Karpas-422 (cell line): ENCODE data around the gene FAM131A. TPM values are rescaled to one million over a fixed set of nuclear protein-coding genes. Genes with fewer than 3 reads are reported as not detected.

ENCODE experiments used
- DNase-seq: peaks from one replicate; pipeline ENCODE4 v3.0.0-alpha.2; 2015
- H2AFZ ChIP-seq: fragments of 200-600 bp; sonication (generic); 2 replicates; pipeline ENCODE4 v1.6.1; 2014; ENCODE audit warnings: antibody characterized with exemption, low read length, mixed read lengths
- H3K27ac ChIP-seq: fragments of 200-600 bp; sonication (generic); 2 replicates; pipeline ENCODE4 v1.5.1; 2014; ENCODE audit warnings: mild to moderate bottlenecking, low read length, moderate library complexity
- H3K27me3 ChIP-seq: fragments of 200-600 bp; sonication (generic); 2 replicates; pipeline ENCODE4 v1.6.1; 2014; ENCODE audit warnings: low read length, mixed read lengths
- H3K36me3 ChIP-seq: fragments of 200-600 bp; sonication (generic); 2 replicates; pipeline ENCODE4 v1.6.1; 2014; ENCODE audit warnings: low read length, mixed read lengths; ENCODE audit not compliant: insufficient read depth
- H3K4me1 ChIP-seq: fragments of 200-600 bp; sonication (generic); 2 replicates; pipeline ENCODE4 v1.6.1; 2014; ENCODE audit warnings: mild to moderate bottlenecking, low read length, mixed read lengths
- H3K4me2 ChIP-seq: fragments of 200-600 bp; sonication (generic); 2 replicates; pipeline ENCODE4 v1.6.1; 2014; ENCODE audit warnings: low read length, low read depth, mild to moderate bottlenecking; ENCODE audit not compliant: poor library complexity, severe bottlenecking
- H3K4me3 ChIP-seq: fragments of 200-600 bp; sonication (generic); 2 replicates; pipeline ENCODE4 v1.5.1; 2014; ENCODE audit warnings: mild to moderate bottlenecking, antibody characterized with exemption, low read length, mixed read lengths
- H3K79me2 ChIP-seq: fragments of 200-600 bp; sonication (generic); 2 replicates; pipeline ENCODE4 v1.6.1; 2014; ENCODE audit warnings: mild to moderate bottlenecking, low read length, mixed read lengths
- H3K9ac ChIP-seq: fragments of 200-600 bp; sonication (generic); 2 replicates; pipeline ENCODE4 v1.6.0; 2014; ENCODE audit warnings: low read length
- H3K9me2 ChIP-seq: fragments of 200-600 bp; sonication (generic), shearing (Covaris generic); replicated peaks from 2 replicates; pipeline ENCODE4 v1.6.0; 2014; ENCODE audit warnings: mild to moderate bottlenecking, low read length, moderate library complexity; ENCODE audit not compliant: insufficient read depth
- H3K9me3 ChIP-seq: fragments of 300-700, 200-600 bp; sonication (generic); 2 replicates; pipeline ENCODE4 v1.6.1; 2014; ENCODE audit warnings: low read length, mixed read lengths
- H4K20me1 ChIP-seq: fragments of 200-600 bp; sonication (generic); 2 replicates; pipeline ENCODE4 v1.6.1; 2014; ENCODE audit warnings: mild to moderate bottlenecking, antibody characterized with exemption, low read length, low read depth; ENCODE audit not compliant: insufficient read depth
- small RNA-seq: library from RNA; depleted of rRNA; stranded (forward); fragments of <200 nt; gene quantifications from one replicate; pipeline ENCODE3, GENCODE V24; 2014
- total RNA-seq: library from RNA; depleted of rRNA; stranded (reverse); fragments of >200 nt; shearing (Covaris generic); gene quantifications from 2 replicates; pipeline ENCODE4 v1.2.3, GENCODE V29; 2014; ENCODE audit warnings: low replicate concordance; rRNA removed

FAM131A gene
- total RNA-seq, 1 experiment from 2014 or later = 23.0 TPM

GRCh38 chr3:184388936-184389230 lies 51.5 kb downstream of the FAM131A start:
- no peaks in the 10 kb centered on the region; the same call in 1 of the 2 replicates for H3K36me3 ChIP-seq
- DNase-seq = no peak
- H3K9me2 ChIP-seq = no peaks in the 10 kb centered on the region
- peaks cover 8% of the 10 kb centered on the region; the same call in 1 of the 2 replicates for H4K20me1 ChIP-seq
- no peak overlapping the region for H2AFZ ChIP-seq
- H3K4me1 ChIP-seq = no peaks in the 10 kb centered on the region
- H3K4me3 ChIP-seq = no peak overlapping the region
- H3K9me3 ChIP-seq = no peaks in the 10 kb centered on the region
- no peaks in the 10 kb centered on the region for H3K27me3 ChIP-seq
- no peak overlapping the region for H3K4me2 ChIP-seq
- H3K27ac ChIP-seq = no peak overlapping the region
- H3K9ac ChIP-seq = no peak overlapping the region
- H3K79me2 ChIP-seq = no peaks in the 10 kb centered on the region

DNA sequence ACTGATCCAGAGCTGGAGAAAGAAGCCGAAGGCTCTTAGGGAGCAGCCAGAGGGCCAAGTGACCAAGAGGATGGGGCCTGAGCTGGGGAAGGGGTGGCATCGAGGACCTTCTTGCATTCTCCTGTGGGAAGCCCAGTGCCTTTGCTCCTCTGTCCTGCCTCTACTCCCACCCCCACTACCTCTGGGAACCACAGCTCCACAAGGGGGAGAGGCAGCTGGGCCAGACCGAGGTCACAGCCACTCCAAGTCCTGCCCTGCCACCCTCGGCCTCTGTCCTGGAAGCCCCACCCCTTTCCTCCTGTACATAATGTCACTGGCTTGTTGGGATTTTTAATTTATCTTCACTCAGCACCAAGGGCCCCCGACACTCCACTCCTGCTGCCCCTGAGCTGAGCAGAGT lies 52.0 kb downstream of the FAM131A start:
- Histone ChIP-seq H3K79me2 (no peaks in the 10 kb centered on the region), H3K9ac (no peak overlapping the region), H3K27ac (no peak overlapping the region), H3K4me1 (no peaks in the 10 kb centered on the region), H2AFZ (no peak overlapping the region), H3K27me3 (no peaks in the 10 kb centered on the region), H3K36me3 (no peaks in the 10 kb centered on the region; the same call in 1 of the 2 replicates), H4K20me1 (peaks cover 8% of the 10 kb centered on the region; the same call in 1 of the 2 replicates), H3K9me2 (no peaks in the 10 kb centered on the region), H3K4me2 (no peak overlapping the region), H3K4me3 (no peak overlapping the region), H3K9me3 (no peaks in the 10 kb centered on the region)
- no peak for DNase-seq

DNA sequence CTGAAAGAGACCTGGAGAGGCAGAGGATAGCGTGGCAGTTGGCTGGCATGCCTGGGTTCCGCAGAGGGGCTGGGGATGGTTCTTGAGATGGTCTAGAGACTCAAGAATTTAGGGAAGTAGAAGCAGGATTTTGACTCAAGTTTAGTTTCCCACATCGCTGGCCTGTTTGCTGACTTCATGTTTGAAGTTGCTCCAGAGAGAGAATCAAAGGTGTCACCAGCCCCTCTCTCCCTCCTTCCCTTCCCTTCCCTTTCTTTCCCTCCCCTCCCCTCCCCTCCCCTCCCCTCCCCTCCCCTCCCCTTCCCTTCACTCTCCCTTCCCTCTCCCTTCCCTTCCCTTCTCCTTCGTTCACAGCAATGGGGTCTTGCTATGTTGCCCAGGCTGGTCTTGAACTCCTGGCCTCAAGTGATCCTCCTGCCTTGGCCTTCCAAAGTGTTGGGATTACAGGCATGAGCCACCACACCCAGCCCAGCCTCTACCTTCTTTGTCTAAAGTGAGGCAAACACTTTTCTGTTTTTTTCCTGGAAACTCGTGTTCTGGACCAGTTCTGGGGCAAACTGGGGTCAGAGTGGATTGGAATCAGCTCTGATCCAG lies 52.6 kb downstream of the FAM131A start:
- H2AFZ ChIP-seq = no peak overlapping the region
- no peaks in the 10 kb centered on the region for H3K4me1 ChIP-seq
- no peak overlapping the region for H3K27ac ChIP-seq
- peaks cover 8% of the 10 kb centered on the region; the same call in 1 of the 2 replicates for H4K20me1 ChIP-seq
- no peaks in the 10 kb centered on the region for H3K9me3 ChIP-seq
- H3K9me2 ChIP-seq = no peaks in the 10 kb centered on the region
- H3K4me3 ChIP-seq = no peak overlapping the region
- H3K9ac ChIP-seq = no peak overlapping the region
- no peaks in the 10 kb centered on the region; the same call in 1 of the 2 replicates for H3K36me3 ChIP-seq
- no peaks in the 10 kb centered on the region for H3K79me2 ChIP-seq
- DNase-seq = no peak
- H3K27me3 ChIP-seq = no peaks in the 10 kb centered on the region
- H3K4me2 ChIP-seq = no peak overlapping the region

DNA sequence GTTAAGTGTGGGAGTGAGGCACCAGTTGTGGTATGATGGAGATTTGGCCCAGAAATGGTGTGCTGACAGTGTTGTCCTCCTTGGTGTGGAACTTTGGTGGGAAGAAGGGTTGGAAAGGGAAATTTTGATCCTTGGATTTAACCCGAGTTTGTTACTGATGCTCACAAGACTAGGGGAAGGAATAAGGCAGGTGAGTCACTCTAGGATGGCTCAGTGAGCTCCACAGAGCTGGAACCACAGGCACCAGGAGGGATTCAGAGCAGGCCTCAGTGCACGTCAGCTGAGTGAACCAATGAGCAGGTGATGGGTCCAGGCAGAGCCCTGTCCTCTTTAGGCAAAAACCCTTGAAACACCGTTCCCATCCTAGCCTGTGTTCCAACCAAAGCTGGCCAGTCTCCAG lies 53.9 kb downstream of the FAM131A start:
- no peaks in the 10 kb centered on the region for H3K4me1 ChIP-seq
- H3K9me3 ChIP-seq = no peaks in the 10 kb centered on the region
- no peak overlapping the region for H3K27ac ChIP-seq
- no peak overlapping the region for H3K9ac ChIP-seq
- peaks cover 8% of the 10 kb centered on the region; the same call in 1 of the 2 replicates for H4K20me1 ChIP-seq
- no peak overlapping the region for H3K4me2 ChIP-seq
- no peaks in the 10 kb centered on the region for H3K9me2 ChIP-seq
- H3K36me3 ChIP-seq = no peaks in the 10 kb centered on the region; the same call in 1 of the 2 replicates
- no peaks in the 10 kb centered on the region for H3K27me3 ChIP-seq
- DNase-seq = no peak
- no peak overlapping the region for H3K4me3 ChIP-seq
- H3K79me2 ChIP-seq = no peaks in the 10 kb centered on the region
- no peak overlapping the region for H2AFZ ChIP-seq

GRCh38 chr3:184395320-184395660 lies 57.9 kb downstream of the FAM131A start:
- no peaks in the 10 kb centered on the region for H3K36me3 ChIP-seq
- no peaks in the 10 kb centered on the region for H3K27me3 ChIP-seq
- no peaks in the 10 kb centered on the region for H3K79me2 ChIP-seq
- H2AFZ ChIP-seq = no peak overlapping the region
- H3K27ac ChIP-seq = no peak overlapping the region
- H3K4me2 ChIP-seq = no peak overlapping the region
- H3K9me2 ChIP-seq = no peaks in the 10 kb centered on the region
- no peak for DNase-seq
- H3K4me3 ChIP-seq = no peak overlapping the region
- H3K9ac ChIP-seq = no peak overlapping the region
- peaks cover 5% of the 10 kb centered on the region for H3K4me1 ChIP-seq
- no peaks in the 10 kb centered on the region for H4K20me1 ChIP-seq
- H3K9me3 ChIP-seq = no peaks in the 10 kb centered on the region

Small RNA genes lying within 50 kb of the gene (small RNA-seq; reads per million reads assigned to genes)
- gene SNORD66 = 707 reads per million, percentile 100 among the genes with 10 or more reads in this experiment

Other genes starting within 250 kb of the FAM131A start
- gene HTR3E, start 240.5 kb upstream of the FAM131A start, total RNA-seq = not detected in 2 replicates
- gene EIF2B5, start 202.2 kb upstream of the FAM131A start, total RNA-seq = 59.4 and 68.4 TPM in 2 replicates
- gene DVL3, start 182.2 kb upstream of the FAM131A start, total RNA-seq = 62.1 and 106 TPM in 2 replicates
- 212 and 265 TPM in 2 replicates for gene AP2M1, start 162.7 kb upstream of the FAM131A start, total RNA-seq
- 61.6 and 62.9 TPM in 2 replicates for gene ABCF3, start 151.4 kb upstream of the FAM131A start, total RNA-seq
- not detected in 2 replicates for gene VWA5B2, start 108.0 kb upstream of the FAM131A start, total RNA-seq
- gene ALG3, start 88.6 kb upstream of the FAM131A start, total RNA-seq = 80.1 and 108 TPM in 2 replicates
- gene EEF1AKMT4, start 87.9 kb upstream of the FAM131A start, total RNA-seq = 30.3 and 49.6 TPM in 2 replicates
- gene CAMK2N2, start 76.0 kb upstream of the FAM131A start, total RNA-seq = 5.0 and 9.5 TPM in 2 replicates
- gene ECE2, start 61.6 kb upstream of the FAM131A start, total RNA-seq = 0.15 TPM in 1 of 2 replicates, not detected in the other
- gene PSMD2, start 38.4 kb upstream of the FAM131A start, total RNA-seq = 235 and 301 TPM in 2 replicates
- 177 and 369 TPM in 2 replicates for gene EIF4G1, start 23.0 kb upstream of the FAM131A start, total RNA-seq
- 4.4 and 8.8 TPM in 2 replicates for gene CLCN2, start 24.0 kb downstream of the FAM131A start, total RNA-seq
- gene POLR2H, start 24.1 kb downstream of the FAM131A start, total RNA-seq = 165 and 169 TPM in 2 replicates
- 6.6 and 12.5 TPM in 2 replicates for gene THPO, start 40.6 kb downstream of the FAM131A start, total RNA-seq
- 17.7 and 52.9 TPM in 2 replicates for gene CHRD, start 42.5 kb downstream of the FAM131A start, total RNA-seq
- not detected in 2 replicates for gene EPHB3, start 224.2 kb downstream of the FAM131A start, total RNA-seq